Fibroblast of the conjunctiva (primary cell): Measurements from ENCODE around the gene AKIP1.
"Not testable (repeated sequence)": the region's sequence is repeated elsewhere in the genome, so short reads cannot be mapped to it uniquely, and the experiment has no call there.

Source experiments
- DNase-seq: peaks from one replicate; pipeline ENCODE4 v3.0.0-alpha.2; 2010; ENCODE audit warnings: low read depth

AKIP1 gene, protein sequence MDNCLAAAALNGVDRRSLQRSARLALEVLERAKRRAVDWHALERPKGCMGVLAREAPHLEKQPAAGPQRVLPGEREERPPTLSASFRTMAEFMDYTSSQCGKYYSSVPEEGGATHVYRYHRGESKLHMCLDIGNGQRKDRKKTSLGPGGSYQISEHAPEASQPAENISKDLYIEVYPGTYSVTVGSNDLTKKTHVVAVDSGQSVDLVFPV

DNA sequence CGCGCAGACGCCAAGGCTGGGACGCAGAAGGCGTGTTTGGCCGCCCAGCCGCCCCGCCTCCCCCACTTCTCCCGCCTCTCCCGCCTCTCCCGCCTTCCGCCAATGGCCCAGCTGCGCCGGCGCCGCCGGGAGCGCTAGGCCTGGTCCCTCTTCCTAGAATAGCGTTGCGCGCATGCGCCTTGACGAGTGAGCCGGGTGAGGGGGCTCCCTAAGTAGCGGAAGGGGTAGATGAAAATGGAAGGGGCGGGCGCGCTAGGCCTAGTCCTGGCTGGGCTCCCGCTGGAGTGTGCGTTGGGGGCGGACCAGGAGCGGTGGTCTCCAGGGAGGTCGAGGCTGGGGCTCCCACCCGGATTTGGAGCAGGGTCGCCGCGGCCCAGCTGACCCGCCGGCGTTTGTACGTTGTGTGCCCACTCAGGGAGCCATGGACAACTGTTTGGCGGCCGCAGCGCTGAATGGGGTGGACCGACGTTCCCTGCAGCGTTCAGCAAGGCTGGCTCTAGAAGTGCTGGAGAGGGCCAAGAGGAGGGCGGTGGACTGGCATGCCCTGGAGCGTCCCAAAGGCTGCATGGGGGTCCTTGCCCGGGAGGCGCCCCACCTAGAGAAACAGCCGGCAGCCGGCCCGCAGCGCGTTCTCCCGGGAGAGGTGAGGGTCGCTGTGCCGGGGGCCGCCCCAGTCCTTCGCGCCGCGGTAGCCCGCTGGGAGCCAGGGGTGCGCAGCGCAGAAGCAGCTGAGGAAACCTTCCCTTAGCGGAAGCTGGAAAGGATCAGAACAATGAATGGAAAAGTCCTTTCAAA, at the start of gene AKIP1:
Gene AKIP1, plus strand, starts transcription at position 161 of the 795 bp plus-strand sequence. Its CDS starts 261 bp downstream, at position 422.
- DNase-seq: peak; percentile 89

DNA sequence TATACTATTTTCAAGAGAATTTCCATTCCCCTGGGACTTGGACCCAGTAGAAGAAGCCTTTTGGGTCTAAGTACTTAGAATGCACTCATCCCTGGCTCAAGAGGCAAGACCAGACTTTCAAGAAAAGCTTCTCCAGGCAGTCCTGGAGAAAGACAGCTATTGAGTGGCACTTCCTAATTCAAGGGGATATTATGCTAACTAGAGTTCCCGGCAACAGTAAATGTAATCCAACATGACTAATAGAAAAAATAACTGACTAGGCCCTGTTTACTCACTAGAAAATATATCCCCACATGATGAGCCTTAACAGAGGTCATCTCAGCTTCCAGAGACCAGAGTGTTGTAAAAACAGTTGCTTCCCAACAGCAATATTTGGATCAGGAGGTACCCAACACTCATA, 47.2 kb upstream of the AKIP1 start:
- peak; percentile 63 for DNase-seq

DNA sequence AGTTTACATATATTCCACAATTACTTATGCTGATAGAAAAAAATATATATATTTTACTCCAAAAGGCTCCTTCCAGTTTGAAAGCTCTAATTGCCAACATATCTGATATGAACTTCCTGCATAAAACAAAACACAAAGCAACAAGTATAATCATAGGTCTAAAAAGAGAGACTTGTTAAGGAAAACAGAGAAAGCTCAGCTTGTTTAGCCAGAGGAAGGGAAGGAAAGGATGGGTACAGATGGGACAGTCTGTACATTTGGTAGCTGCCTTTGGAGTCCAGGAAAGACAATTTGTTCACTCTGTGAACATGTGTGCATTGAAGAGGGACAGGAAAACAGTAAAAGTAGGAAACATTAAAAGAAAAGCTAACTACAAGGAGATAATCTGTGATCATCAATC, 45.7 kb upstream of the AKIP1 start:
- no peak for DNase-seq

GRCh38 chr11:8867035-8867434, 44.0 kb upstream of the AKIP1 start:
- no peak for DNase-seq

DNA sequence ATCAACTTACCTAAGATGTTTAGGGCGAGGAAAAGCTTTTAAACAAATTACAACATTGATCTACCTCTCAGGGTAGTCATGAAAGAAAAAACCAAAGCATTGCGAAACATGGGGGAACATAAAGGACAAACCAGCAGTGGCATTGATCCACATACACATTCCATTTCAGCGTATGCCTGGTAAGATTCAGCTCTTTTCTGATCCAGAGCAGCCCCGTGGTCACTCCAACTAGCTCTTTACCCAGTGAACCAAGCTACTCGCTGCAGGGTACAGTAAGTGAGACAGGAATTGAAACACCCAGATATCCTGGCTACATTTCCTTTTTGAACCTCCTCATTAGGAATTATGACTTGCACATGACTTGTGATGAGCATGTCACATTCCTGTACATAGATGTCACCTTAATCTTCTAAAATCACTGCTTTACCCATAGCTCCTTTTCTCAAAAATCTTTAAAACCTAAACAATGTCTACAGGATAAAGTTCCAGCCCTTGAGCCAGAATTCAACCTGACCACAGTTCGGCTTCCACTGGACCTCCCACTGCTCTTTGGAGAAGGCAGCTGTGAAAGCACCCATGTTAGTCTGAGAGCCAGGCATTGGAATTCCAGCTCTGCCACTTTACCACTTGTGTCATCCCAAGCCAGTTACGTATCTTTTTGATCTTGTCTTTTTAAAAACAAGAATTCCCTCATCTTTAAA, 42.9 kb upstream of the AKIP1 start:
- DNase-seq: peak; percentile 37

DNA sequence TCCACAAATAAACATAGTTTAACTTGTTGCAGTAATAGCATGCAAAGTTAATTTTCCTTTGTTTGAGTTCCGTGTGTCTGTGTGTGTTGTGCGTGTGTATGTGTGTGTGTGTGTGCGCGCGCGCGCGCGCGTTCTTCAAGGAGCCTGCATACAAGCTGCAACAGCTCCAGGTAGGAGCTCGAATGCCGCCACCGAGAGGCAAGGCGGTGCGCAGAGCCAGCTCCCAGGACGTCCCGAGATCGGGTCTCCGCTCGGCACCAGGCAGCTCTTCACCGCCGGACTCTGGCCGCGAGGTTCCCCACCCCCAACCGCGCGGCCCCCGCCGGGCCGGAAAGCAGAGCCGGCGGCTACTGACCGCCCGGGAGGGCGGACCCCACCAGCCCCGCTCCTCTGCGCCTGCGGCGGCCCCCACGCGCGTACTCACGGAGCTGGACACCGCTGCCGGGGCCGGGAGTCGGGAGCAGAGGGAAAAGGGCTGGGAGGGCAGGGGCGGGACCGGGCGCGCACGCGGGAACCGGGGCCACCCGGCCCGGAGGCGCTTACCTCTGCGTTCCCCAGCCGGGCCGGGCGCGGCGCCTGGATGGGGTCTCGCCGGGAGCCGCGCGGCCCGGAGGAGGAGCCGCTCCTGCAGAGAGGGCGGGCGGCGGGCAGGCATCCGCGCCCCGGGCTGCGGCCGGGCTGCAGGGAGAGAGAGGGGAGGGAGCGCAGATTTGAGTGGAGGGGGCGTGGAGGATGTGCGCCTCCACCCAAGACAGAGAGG, 40.4 kb upstream of the AKIP1 start:
- peak; percentile 44 for DNase-seq

DNA sequence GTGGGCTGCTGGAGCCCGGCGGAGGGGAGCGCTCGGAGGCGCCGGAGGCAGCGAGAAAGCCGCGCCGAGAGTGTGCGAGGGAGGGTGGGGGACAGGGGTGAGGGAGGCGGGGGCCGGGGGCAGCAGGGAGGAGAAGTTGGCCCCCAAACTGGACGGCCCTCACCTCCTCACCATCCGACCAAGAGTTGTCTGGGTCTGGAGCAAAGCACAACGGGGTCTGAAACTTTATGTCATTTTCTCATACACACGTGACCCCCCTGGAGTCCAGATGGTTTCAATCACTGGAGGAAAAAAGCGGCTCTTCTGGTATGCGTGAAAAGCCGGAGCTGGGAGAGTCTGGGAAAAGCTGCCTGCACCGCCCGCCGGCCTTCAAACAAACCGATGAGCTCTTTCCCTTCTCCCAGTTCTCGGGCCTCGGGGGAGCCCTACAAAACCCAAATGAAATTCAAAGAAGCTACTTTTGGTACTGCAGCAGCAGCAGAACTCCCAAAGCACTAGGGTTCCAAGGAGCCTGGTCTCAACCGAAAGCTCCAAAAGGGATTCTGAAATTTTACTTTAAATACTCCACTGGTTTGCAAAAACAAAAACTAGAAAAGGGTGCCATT, 39.7 kb upstream of the AKIP1 start:
- peak; percentile 85 for DNase-seq

GRCh38 chr11:8871962-8872361, 39.0 kb upstream of the AKIP1 start:
- no peak for DNase-seq

GRCh38 chr11:8873741-8874405, 37.1 kb upstream of the AKIP1 start:
- DNase-seq: no peak

GRCh38 chr11:8878771-8879170, 32.2 kb upstream of the AKIP1 start:
- no peak for DNase-seq

DNA sequence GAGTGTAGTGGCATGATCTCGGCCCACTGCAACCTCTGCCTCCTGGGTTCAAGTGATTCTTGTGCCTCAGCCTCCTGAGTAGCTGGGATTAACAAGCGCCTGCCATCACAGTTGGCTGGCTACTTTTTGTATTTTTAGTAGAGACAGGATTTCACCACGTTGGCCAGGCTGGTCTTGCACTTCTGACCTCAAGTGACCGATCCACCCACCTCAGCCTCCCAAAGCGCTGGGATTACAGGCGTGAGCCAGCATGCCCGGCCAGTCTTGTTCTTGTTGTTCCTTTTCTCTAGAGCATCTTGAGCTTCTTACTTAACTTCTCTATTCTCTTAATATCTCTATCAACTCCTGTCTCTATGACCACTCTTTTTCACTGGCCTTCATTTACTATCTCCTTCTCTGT, 29.4 kb upstream of the AKIP1 start:
- DNase-seq: not testable (repeated sequence)

DNA sequence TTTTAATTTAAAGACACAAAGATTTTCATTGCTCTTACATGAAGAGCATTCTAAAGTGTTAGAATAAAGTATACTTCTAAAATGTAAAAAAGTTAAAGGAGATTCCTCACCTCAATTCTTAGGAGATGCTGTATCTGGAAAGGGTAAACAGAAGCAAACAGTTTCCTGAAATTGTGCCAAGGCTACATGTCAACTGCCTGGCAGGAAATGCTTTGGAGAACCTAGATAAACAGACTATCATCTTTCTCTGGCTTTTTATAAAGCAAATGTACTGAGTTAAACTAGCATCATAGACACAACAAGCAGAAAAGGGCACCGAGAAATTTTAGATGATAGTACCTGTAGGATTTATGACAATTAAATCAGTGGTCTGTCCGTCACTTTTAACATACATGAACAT, 24.7 kb upstream of the AKIP1 start:
- DNase-seq: no peak

DNA sequence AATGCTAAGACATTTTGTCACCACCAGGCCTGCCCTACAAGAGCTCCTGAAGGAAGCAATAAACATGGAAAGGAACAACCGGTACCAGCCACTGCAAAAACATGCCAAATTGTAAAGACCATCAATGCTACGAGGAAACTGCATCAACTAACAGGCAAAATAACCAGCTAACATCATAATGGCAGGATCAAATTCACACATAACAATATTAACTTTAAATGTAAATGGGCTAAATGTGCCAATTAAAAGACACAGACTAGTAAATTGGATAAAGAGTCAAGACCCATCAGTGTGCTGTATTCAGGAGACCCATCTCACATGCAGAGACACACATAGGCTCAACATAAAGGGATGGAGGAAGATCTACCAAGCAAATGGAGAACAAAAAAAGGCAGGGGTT, 19.8 kb upstream of the AKIP1 start:
- not testable (repeated sequence) for DNase-seq

DNA sequence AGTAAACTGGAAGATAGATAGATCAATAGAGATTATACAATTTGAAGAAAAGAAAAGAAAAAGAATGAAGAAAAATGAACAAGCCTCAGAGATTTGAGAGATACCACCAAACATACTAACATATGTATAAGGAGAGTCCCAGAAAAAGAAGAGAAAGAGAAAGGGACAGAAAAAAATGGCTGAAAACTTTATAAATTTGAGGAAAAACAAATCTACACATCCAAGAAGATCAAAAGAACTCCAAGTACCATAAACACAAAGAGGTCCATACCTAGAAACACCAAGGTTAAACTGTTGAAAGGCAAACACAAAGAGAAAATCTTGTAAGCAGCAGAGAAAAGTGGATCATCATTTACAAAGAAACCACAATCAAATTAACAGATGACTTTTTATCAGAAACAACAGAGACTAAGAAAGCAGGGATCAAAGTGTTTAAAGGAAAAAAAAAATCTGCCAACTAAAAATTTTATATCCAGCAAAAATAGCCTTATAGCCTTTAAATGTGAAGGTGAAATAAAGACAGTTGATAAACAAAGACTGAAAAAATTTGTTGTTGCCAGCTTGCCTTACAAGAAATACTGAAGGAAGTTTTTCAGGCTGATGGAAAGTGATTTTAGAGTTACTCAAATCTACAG, 11.8 kb upstream of the AKIP1 start:
- no peak for DNase-seq

- DNase-seq: peak; percentile 51
Observed at GRCh38 chr11:8905528-8906165, 5.3 kb upstream of the AKIP1 start.

DNA sequence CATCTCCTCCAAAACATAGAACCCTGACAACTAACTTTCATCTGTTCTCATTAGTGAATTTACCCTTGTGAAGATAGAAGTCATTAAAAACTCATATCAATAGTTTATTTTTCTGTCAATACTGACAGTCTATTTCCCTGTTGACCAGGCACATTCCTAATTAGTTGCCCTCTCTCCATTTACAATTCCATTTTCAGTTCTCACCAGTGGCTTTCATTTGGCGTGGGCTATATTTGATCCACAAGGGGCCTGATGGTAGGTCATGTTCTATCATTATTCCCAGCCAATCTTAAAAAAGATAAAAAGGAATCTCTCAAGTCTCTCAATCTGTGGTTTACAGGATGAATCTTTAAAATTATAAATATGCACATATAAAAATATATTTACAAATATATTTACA, 3.9 kb upstream of the AKIP1 start:
- DNase-seq: no peak

DNA sequence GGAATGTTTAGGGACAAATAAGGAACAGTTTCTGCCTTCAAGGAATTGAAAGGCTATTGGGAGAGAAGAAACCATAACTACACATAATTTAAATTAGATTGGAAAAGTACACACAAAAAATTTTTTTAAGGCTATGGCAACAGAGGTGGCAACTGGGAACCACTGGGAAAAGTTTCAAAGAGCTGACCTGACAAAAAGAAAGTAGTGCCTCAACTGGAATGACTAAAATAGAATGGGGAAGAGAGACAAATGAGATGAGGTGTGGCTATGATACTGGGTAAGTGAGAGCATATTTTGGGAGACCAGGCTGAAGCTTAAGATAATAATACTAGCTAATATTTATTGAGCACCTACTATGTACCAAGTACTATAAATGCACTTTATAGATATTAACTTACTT, 2.9 kb upstream of the AKIP1 start:
- no peak for DNase-seq

DNA sequence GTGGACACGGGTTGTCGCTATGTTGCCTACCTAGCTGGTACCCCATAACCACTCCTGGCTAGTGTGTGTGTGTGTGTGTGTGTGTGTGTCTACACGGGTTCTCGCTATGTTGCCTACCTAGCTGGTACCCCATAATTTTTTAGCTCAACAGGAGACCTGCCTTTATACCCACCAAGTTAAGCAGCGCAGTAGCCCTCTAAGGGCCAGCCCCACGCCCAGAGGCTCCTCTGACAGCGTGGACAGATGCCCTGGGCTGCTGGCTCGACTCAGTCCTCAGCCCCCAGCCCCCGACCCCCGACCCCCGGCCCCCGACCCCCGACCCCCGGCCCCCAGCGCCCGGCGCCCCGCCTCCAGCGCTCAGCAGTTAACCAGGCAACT, 351 bp upstream of the AKIP1 start:
- no peak for DNase-seq

DNA sequence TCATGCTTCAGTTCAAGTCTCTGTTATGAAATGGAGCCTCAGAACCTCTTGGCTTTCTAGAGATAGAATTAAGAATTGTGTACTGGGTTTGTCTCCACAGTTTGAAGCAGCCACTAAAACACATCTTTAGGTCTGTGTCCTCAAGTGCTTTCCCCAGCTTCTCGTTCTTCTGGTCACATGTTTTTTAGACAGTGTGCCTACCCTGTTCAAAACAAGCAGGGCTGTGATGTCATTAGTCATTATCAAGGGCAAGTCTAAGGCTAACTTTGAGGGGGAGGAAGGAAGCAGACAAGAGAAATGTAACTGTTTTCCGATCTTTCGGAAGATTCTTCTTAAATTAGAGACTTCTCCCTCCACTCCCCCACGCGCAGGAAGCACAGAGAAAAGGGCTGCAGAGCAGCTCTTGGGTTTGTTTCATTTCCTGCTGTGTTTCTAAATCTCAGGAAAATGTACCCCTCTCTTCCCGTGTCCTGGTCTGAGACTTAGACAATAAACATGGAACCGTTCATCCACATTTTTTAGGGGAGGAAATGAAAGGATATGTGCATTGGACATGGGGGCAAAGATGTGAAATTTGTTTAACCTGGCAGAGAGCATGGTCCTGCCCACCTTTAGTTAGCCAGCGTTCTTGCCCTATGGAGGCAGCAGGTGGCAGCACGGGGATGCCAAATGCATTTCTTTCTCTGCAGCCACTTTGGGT, 3.1 kb downstream of the AKIP1 start:
- no peak for DNase-seq

- DNase-seq: no peak
Observed at GRCh38 chr11:8914661-8915018, 3.7 kb downstream of the AKIP1 start.
